ENCODE data around the gene AACS. TPM values are rescaled to one million over a fixed set of nuclear protein-coding genes. Genes with fewer than 3 reads are reported as not detected.

AACS gene
- total and polyA plus RNA-seq, 10 of the 15 experiments (the other 5 are each of a cell fraction or from before 2014, with no cell fraction given): 10.1 to 34.0 (median 21.1) TPM

- FAIRE-seq (no peak), ATAC-seq (no peak), DNase-seq (ENCODE audit: low read depth, low spot score) (no peak)
- intact Hi-C loops (cut with micrococcal nuclease; ENCODE audit: unreplicated experiment) (loop anchor here (10.0 kb wide), 3 partner anchors 499 to 879 kb away; no protein-coding TSS in a partner anchor), in situ Hi-C loops (cut with MboI) (loop anchor here (25.0 kb wide), 1 partner anchor 1677 kb away; no protein-coding TSS in a partner anchor)
- POLR2A ChIA-PET: interaction anchor here (0.6 kb wide), 1 partner anchor 188 kb away, joined by 4 read pairs; no protein-coding TSS in a partner anchor
- no peak overlapping the region for H3K4me3 ChIP-seq
- H3K27ac ChIP-seq (ENCODE audit: control insufficient read depth, insufficient read depth): no peak overlapping the region
- no peak overlapping the region for H2AFZ ChIP-seq (ENCODE audit: control insufficient read depth, low read depth, low read length)
- no peaks in the 10 kb centered on the region for H3K79me2 ChIP-seq (ENCODE audit: control insufficient read depth, insufficient read depth, low read length)
- H3K27me3 ChIP-seq (replicated peaks in 1 of 2; ENCODE audit: control insufficient read depth in 2 of 2, insufficient read depth in 2 of 2, low read length in 1 of 2): peaks cover 10 to 15% of the 10 kb centered on the region in 2 experiments
- SMC1A ChIA-PET (ENCODE audit: uncharacterized antibody, unreplicated experiment): no interaction called here
- CTCF ChIA-PET: interaction anchor here (3.2 kb wide), 1 partner anchor 17 kb away, joined by 32 read pairs; no protein-coding TSS in a partner anchor
- BruUV-seq (replicated peaks): no TSS peak
- H3K36me3 ChIP-seq (ENCODE audit: control insufficient read depth in 2 of 2, insufficient read depth in 2 of 2, low read length in 1 of 2): no peaks in the 10 kb centered on the region
- no peak overlapping the region for H3K9ac ChIP-seq (ENCODE audit: control insufficient read depth, insufficient read depth, low read length)
- 53% methylated on average over 21 of the region's 21 CpGs for WGBS (ENCODE audit: insufficient coverage, insufficient replicate concordance, low lambda C conversion rate, missing lambda C conversion rate)
- no peak overlapping the region for H3K4me2 ChIP-seq (ENCODE audit: control insufficient read depth, insufficient read depth)
- RAD21 ChIA-PET (ENCODE audit: unreplicated experiment): no interaction called here
- no peaks in the 10 kb centered on the region for H3K9me3 ChIP-seq (replicated peaks; ENCODE audit: control insufficient read depth, insufficient read depth, low read length)
- H3K4me1 ChIP-seq (ENCODE audit: control insufficient read depth, insufficient read depth, low read length): no peaks in the 10 kb centered on the region
- H4K20me1 ChIP-seq (ENCODE audit: control insufficient read depth, insufficient read depth): no peaks in the 10 kb centered on the region
- TF ChIP-seq HCFC1 (IDR thresholded peaks at IDR 0.05; ENCODE audit: low read length) (no peak), IRF5 (IDR thresholded peaks at IDR 0.05; ENCODE audit: borderline replicate concordance) (no peak), CEBPB (IDR thresholded peaks at IDR 0.05; ENCODE audit: borderline replicate concordance in 1 of 2, low read depth in 2 of 2, low read length in 2 of 2) (no peak), IRF4 (IDR thresholded peaks at IDR 0.05; ENCODE audit: low read depth, low read length) (no peak), BCL3 (IDR thresholded peaks at IDR 0.05; ENCODE audit: borderline replicate concordance, insufficient read depth, low read depth, low read length, poor library complexity, severe bottlenecking) (no peak), ZNF207 (IDR thresholded peaks at IDR 0.05; ENCODE audit: borderline replicate concordance) (no peak), CTCF (IDR thresholded peaks at IDR 0.05 in 2 of 3, conservative IDR thresholded peaks at IDR 0.05 in 1 of 3; ENCODE audit: control insufficient read depth in 2 of 3, extremely low read depth in 1 of 3, insufficient read depth in 1 of 3, low read depth in 3 of 3, low read length in 3 of 3) (no peak), KLF5 (IDR thresholded peaks at IDR 0.05; ENCODE audit: partially characterized antibody) (no peak), BMI1 (IDR thresholded peaks at IDR 0.05; ENCODE audit: borderline replicate concordance) (no peak), CHD4 (IDR thresholded peaks at IDR 0.05) (no peak), ZSCAN29 (IDR thresholded peaks at IDR 0.05) (no peak), KAT2A (conservative IDR thresholded peaks at IDR 0.05; ENCODE audit: control insufficient read depth, low read depth, low read length) (no peak), PAX5 (IDR thresholded peaks at IDR 0.05; ENCODE audit: borderline replicate concordance, low read depth, low read length) (no peak), SUPT20H (IDR thresholded peaks at IDR 0.05; ENCODE audit: borderline replicate concordance, control insufficient read depth, low read depth, low read length) (no peak), NRF1 (conservative IDR thresholded peaks at IDR 0.05; ENCODE audit: low read depth, low read length) (no peak), DPF2 (IDR thresholded peaks at IDR 0.05) (no peak), PAX8 (IDR thresholded peaks at IDR 0.05) (no peak)
These were observed 120.1 kb downstream of the AACS start for GRCh38 chr12:125185311-125185739.
